Measurements from ENCODE around the gene CPA3.

CPA3 gene

DNA sequence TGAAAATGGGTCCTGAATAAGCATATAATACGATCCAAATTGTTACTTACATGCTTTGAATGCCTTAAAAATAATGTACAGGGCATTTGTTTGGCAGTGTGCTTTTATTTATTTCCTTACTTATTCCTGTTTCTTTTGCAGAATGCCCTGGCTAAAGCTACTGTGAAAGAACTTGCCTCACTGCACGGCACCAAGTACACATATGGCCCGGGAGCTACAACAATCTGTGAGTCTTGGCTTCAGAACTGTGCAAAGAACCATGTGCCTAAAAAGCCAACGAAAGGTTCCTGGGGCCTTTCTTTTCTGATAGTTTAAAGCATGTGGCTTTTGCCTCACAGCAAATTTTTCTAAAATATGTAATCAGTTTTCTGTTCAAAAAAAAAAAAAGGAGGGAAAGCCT lies 7.8 kb upstream of the CPA3 start:
- DNase-seq: no peak

DNA sequence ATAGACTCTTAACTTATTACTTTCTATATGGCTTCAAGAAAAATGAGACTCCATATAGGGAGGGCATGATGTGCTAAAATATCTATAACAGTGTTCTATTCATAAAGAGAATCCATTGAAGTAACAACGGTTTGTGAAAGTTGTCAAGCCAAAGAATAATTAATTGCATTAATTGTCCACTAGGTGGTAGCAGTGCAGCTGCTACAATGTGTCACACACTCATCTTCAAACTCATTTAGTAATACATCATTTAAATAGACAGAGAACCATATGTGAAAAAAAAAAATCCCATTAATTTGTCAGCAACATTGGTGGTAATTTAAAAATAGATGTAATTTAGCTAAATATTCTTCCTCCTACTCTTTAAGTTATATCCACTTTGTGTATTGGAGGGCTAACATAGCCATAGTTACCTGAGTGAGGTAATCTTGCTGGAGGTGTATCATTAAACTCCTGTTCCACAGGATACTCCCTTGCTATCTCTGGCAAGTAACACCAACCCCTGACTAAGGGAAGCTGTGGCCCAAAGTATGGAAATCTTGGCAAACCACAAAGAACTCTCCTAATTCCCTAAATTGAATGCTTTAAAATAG lies 3.7 kb upstream of the CPA3 start:
- peak in 1 of 51 donors; percentile 17 for DNase-seq

DNA sequence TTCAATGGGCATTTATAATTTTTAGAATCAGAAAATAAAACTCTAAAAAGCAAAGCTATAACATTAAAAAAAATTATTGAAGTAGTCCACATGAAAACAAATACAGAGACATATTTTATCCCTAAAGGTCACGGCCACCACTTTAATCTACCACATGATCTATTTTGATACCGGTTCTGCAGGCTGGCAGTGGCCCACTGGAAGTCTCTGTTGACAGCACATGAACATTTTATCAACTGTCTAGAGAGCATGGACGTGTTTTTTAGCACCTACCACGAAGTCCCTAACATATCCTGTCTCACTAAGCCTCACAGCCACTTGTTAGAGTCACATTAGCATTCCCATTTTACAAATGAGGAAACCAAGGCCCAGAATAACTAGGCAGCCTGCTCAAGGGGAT lies 1.8 kb upstream of the CPA3 start:
- no peak for DNase-seq

DNA sequence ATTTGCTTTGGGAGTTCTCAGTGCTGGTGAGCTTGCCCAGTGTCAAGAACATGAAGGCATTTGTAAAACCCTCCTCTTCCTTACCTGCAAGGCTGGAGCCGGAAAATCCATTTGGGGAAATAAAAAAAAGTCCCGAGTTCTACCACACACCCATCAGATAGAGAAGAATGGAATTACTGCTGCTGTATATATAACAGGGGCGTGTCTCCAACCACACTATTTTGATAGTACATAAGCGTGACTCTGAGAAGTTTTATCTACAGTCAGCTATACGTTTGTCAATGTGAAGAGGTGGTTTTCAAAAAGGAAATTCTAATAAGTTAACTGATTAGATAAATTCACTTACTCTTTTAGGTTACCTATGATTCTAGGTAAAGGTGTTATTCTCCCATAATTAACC lies 1.3 kb upstream of the CPA3 start:
- DNase-seq: no peak

DNA sequence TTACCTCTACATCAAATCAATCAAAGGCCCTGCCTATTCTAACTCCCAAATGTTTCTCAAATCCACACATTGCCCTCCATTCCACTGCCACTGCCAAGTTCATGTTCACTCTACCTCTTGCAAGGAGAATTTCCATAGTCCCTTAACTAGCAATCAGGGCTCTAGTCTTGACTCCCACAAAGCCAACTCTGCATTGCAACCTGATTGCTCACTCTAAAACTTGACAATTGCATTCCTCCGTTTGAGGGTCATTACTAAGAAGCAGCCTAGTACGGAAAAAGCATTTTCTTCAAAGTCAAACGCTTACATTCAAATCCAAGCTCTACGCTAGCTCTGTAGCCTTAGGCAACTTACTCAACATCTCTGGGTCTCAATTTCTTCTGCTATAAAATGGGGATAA lies 1.2 kb downstream of the CPA3 start:
- no peak for DNase-seq

DNA sequence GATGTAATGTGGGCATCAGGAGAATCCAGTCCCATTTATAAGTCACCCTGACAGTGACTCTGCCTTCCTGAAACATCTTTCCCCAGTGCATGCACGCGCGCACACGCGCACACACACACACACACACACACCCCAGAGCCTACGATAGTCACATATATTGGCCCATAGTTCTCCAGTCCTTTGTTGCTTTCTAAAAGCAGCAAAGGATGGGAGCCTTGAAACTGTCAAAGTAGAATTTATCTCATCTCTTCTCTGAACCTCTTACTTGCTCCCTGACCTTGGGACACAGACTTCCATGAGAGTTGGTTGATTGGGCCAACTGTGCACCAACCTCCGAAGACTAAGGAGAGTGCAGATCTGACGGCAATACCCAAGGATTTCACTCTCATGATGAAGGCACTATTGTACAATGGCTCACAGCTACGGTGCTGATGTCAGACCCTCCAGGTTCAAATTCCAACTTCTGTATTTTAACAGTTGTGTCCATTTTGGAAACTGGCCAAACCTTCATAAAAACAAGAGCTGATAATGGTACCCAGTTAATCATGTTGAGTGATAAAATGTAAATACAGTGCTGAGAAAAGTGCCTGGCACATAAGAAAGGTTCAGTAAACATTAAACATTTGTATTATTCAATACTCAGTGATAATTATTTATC lies 8.3 kb downstream of the CPA3 start:
- DNase-seq: no peak

DNA sequence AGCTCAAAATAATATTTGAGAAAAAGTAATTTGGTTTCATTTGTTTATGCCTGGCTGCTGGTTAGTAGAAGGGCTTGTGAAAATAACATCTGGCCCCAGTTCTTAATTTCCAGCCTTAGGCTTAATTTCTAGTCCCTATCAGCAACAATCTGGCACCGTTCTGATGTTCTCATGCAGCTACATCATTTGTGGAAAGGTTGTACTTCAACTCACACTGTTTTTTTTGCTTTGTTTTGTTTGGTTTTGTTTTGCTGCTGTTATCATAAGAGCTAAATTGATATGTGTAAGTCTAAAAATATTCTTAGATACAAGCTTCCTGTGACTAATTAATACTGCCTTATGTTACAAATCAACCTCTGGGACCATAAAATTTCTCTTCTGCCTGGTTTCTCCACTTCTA lies 8.9 kb downstream of the CPA3 start:
- DNase-seq: no peak

DNA sequence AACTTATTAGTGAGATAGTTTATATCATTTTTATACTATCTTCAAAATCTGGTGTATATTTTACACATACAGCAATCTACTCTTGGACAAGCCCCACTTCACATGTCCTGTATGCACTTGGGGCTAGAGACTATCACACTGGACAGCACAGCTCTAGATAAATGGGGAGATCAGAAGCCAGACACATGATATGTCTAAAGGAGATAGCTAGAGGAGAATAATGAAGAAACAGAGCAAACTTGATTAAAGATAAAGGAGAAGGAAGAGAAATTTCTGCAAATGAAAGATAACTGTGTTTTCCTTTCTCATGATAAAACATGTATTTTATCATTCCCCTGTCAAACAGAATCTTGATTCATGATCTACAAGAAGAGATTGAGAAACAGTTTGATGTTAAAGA lies 13.0 kb downstream of the CPA3 start:
- no peak for DNase-seq

DNA sequence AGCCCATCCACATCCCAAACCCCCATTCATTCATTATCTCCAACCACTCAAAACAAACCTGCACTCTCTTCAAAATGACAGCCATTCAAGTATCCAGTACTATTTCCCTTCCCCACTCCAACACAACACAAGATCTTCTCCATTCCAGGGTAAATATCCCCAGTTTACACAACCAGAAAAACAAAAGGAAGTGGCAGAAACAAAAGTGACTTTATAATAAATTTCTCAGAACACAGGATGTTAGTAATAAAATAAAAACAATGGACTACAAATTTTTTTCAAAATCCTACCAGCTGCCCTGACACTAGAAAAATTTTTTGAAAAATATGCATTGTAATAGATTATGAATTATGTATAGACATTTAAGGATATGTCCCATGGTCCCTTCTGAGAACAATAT lies 14.2 kb downstream of the CPA3 start:
- no peak for DNase-seq

DNA sequence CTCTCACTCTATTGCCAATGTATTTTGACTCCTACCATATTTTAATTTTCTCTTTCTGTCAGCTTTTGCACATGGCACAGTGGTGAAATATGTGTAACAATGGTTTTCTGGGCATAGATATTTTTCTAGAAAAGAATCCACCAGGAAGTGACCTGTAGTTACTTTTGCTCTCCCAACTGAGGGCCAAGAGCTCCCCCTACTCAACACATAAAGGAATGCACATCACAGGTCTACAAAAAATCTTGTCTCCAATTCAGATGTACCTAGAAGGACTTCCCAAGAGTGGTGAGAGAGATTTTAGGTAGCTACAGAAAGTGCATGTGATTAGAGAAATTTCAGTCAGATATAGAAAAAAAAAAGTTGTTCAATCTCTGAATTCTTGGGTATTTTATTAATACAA lies 15.6 kb downstream of the CPA3 start:
- DNase-seq: peak in 1 of 51 donors; percentile 0

DNA sequence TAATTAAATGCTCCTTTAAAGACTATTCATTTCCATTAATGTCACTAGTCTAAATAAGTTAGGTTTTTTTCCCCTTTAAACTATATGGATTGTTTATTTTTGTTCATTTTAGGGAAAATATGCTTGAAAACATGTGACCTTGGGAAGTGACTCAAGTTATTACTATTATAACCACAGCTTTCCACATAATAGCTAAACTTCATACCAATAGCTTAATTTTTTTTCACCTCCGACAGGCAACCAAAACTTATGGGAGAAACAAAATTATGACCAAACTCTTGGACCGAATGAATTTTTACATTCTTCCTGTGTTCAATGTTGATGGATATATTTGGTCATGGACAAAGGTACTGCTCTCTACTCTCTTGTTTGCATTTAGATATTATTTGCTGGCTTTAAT lies 16.2 kb downstream of the CPA3 start:
- no peak for DNase-seq

DNA sequence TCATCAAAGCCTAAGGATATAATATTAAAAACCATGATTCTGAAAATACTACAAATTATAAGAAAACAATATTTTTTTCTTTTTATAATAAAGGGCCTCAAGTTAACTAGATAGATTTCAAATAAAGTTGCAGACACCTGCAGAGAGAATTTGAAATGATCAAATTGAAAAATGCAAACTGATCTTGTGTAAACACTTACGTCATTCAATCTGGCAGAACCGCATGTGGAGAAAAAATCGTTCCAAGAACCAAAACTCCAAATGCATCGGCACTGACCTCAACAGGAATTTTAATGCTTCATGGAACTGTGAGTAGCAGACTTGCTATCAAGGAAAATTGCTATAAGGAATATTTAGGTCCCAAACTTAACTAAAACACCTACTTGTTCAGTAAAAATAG lies 17.2 kb downstream of the CPA3 start:
- DNase-seq: no peak

DNA sequence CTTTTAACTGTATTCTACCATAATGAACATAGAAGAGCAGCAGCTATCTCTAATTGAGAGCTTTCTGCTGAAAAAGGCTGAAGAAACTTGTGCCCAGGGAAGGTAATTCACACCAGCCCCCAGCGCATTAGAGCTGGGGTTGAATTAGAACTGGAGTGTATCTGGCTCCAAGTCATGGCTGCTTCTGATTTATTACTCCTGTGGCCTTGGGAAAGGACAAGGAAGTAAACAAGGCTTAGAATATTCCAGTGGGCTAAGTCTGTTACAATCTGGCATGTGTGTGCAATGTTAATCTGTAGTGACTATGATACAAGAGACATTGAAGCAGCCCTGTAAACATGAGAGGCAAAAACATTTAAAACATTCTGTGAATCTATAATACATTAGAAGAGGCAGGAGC lies 18.1 kb downstream of the CPA3 start:
- no peak for DNase-seq

DNA sequence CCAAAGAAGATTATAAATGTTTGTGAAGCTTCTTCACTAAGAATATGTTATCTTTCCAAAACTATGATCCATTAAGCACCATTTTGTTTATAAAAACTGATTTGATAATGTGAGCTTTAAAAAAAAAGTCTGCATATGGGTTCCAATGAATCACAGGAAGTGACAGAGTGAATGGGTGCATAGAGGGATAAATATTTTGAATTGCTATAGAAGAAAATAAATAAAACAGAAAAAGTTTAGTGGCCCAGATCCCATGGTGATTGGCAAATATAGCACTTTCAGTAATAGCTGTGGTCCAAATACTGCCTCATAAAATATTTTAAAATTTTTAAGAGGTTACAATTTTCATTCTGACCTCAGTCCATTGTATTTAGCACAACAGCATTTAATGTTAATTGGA lies 19.2 kb downstream of the CPA3 start:
- DNase-seq: no peak

DNA sequence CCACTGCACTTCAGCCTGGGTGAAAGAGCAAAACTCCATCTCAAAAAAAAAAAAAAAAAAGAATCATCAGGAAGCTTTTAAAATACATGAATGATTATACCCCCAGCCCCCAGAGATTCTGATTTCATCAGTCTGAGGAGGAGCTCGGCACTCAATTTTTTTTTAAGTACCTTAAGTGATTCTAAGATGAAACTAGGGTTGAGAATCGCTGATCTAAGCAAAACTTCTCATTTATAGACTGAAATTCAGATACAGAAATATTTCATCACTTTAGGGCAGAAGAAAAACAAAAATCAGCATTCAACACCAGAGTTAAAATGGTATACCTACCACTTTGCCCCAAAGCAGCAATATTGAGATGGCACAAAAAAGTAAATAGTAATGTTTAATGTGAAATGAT lies 24.7 kb downstream of the CPA3 start:
- DNase-seq: no peak

DNA sequence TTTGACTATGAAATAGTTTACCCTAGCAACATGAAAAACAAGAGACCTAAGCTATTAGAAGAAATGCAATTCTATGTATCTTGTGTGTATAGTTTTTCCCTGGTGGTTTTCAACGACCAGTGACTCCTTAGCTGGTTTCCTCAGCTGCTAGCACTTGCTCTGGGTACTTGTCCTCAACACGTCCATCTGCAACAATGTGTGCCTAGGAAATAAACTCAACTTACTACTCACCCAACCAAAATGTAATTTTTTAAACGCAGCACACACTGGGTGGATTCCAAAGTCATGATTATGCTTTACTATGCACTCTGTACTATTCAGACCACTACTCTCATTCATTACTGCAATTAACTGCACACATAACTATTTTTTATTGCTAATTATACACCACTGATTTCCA lies 31.0 kb downstream of the CPA3 start:
- no peak for DNase-seq

DNA sequence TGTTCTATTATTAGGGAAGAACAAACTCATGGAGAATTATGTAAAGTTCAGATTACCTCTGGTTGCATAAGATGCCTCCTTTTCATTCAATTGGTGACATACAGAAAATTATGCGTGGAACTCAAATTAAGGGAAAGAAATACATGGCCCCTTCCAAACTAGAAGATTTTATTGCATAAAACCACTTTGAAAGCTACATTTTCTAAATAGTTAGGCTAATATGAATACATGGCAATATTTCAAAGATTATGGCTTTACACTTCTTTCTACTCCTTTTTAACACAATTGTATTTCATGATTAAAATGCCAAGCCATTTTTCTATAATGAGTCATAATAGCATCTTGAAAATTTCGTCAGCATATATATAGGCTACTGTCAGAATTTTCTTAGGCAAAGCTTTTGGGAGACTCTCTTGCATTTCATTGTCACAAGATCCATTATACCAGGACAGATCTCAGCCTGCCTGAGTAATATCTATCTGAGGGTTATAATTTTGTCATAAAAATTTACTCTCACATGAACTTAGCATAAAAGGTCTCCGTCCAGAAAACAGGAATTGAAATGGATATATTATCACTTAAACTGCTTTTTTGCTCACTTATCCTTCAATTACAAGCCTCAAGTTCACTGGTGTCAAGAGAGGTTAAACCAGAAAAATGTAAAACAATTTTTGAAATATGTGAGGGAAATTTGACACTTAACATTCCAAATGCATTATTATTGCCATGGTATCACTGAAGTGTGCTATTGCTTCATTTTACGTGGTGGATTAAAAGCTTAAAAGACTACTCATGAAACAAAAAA lies 37.1 kb downstream of the CPA3 start:
- DNase-seq: no peak

DNA sequence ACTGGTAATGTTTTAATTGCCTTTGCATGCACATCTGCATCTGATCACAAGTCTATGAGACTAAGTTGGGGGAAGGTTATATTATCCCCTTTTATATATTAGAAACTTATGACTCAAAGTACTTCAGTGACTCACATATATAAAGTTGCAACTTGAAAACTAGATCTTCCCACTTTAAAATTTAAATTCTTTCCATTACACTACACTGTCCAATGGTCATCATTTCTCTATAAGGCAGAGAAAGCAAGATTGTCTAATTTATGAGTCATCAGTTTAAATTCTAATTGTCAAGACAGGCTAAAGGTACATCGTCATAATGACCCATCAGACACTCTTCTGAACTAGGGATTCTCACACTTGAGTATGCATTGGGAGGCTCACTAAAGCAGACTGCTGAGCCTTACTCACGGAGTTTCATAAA lies 37.9 kb downstream of the CPA3 start:
- DNase-seq: no peak

DNA sequence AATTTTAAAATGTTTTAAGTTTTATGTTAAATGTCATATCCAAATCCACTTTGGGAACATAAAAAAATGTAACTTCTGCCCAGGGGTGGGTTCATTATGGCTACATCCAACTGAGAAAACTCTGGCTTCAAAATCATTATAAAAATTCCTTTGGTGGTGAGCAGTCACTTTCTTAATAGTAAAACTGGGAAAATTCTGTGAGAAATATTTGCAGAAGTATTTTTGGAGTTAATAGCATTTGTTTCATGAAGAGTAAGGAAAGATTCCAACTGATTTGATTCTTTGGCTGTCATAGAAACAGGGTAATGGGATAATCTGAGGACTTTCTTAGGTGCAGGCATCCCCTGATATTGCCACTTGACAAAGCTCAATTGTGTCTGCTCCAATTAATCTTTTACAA lies 38.8 kb downstream of the CPA3 start:
- DNase-seq: no peak

DNA sequence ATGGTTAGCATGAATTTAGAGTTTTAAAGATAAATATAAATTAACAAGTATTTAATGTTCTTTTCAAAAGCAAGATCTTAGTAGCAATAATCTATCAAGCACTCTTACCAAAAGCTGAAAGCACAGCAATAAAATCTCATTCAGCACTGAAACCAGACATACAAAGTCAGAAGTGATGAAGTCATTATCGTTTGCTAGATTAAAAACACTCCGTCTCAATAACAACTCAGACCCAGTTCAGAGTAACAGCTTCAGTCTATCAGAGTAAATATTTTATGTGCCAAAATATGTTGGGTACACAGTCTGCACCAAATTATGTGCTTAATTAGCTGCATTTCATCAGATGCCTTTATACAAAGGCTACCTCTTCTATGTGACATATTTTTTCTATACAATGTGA lies 41.6 kb downstream of the CPA3 start:
- no peak for DNase-seq

DNA sequence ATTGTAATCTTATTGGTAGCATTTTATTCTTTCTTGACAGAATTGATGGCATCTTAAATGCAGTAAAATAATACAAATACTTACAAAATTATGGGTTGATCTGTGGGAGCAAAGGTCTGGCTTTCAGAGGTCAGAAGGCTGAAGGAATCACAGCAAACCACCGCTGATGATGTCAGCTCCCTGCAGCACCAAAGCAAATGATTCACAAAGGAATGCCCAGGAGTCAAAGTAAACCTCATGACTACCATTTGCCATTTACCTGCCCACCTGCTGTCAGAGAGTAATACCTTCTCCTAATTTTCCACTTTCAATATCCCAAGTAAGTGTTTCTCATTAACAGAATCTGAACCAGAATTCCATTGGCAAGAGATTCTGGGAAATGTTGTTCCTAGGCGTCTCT lies 46.1 kb downstream of the CPA3 start:
- DNase-seq: no peak

DNA sequence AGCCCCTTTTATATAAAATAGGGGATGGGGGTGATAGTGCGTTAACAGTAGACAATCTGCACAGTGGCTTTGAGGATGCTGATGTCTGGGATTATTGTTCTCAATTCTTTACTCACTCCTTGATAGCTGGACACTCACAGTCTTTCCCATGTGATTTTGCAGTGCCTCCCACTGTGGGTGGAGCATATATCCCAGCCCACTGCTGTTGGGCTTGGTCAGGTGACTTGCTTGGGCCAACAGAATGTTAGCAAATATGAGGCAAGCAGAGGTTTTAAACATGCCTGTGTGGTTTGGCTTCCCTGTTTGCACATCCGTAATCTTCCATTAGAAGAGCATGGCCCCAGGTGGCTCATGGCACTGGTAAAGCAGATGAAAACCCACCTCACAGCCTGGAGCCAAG lies 46.5 kb downstream of the CPA3 start:
- DNase-seq: no peak

Measured in hypothalamus (tissue), 51 donors.